Prostate gland (tissue), 2 donors: ENCODE results near the gene AMIGO1. TPM values are rescaled to one million over a fixed set of nuclear protein-coding genes. Genes with fewer than 3 reads are reported as not detected.

Experiments used
- DNase-seq: peaks from one replicate; pipeline ENCODE4 v3.0.0-alpha.2; 2019; ENCODE audit warnings: low spot score
- H3K27ac ChIP-seq, 2 donors: fragments of 200-600 bp; sonication (generic); 2 replicates each; pipeline ENCODE4 v1.5.1; 2017 to 2019
- H3K27me3 ChIP-seq: fragments of 200-600 bp; sonication (generic); replicated peaks from 2 replicates; pipeline ENCODE4 v1.5.1; 2019; ENCODE audit not compliant: insufficient read depth
- H3K36me3 ChIP-seq, 2 donors: fragments of 200-600 bp; sonication (generic); 1 replicate in 1 of 2; 2 replicates in 1 of 2; pipeline versions ENCODE4 v1.5.1 to v1.8.1; 2017 to 2019
- H3K4me1 ChIP-seq: fragments of 200-600 bp; sonication (generic); replicated peaks from 2 replicates; pipeline ENCODE4 v1.5.1; 2019
- H3K4me3 ChIP-seq, 2 donors: fragments of 200-600 bp; sonication (generic); 2 replicates each; pipeline ENCODE4 v1.5.1; 2017 to 2019
- H3K9me3 ChIP-seq: fragments of 200-600 bp; sonication (generic); 2 replicates; pipeline ENCODE4 v1.5.1; 2017
- POLR2A ChIP-seq: fragments of 450-650 bp; IDR thresholded peaks from one replicate; pipeline ENCODE4 v1.6.1; 2016; ENCODE audit warnings: antibody characterized with exemption, mild to moderate bottlenecking
- POLR2AphosphoS5 ChIP-seq: sonication (generic); formaldehyde crosslinking; IDR thresholded peaks from one replicate; pipeline ENCODE4 v1.6.1; 2017; ENCODE audit warnings: antibody characterized with exemption
- WGBS: methylation state at CpG from one replicate; pipeline ENCODE4 v1.1.5; 2018; 5-methylcytosine and 5-hydroxymethylcytosine counted together
- intact Hi-C: fragments of 100-400 bp; cut with DNase I; formaldehyde crosslinking; loops from one replicate; pipeline ENCODE4 v1.14.2; 2022
- total RNA-seq, 2 donors: library from RNA; depleted of rRNA; stranded (reverse); fragments of >200 nt; gene quantifications; one replicate each; pipeline ENCODE4 v1.1.0, GENCODE V29; 2016
- TF ChIP-seq, protein P1 (sequence below), 4 experiments: fragments of 200-600 bp in 2 of 4; fragments of 450-650 bp in 2 of 4; sonication (generic) in 2 of 4; IDR thresholded peaks; 1 replicate in 3 of 4; 2 replicates in 1 of 4; pipeline ENCODE4 v1.5.1; 2016 to 2019; ENCODE audit warnings: antibody characterized with exemption in 4 of 4, mild to moderate bottlenecking in 2 of 4, moderate library complexity in 2 of 4

AMIGO1 gene
- total RNA-seq, 2 donors from 2014 or later, result 9.5 to 13.2 TPM

DNA sequence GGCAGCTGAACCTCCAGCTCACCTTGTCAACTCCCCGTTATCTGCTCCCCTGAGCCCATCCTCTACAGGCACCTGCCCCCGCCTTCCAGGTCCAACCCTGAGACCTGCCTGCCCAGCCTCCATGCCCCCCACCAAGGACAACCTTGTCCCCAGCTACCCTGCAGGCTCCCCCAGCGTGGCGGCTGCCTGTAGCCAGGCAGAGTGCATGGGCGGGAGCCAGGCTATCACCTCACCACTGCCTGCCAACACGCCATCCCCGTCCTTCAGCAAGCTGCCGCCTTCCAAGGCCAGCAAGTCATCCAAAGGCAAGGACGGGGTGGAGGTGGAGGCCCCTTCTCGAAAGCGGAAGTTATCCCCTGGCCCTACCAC lies 18.6 kb downstream of the AMIGO1 start:
- Histone ChIP-seq H3K36me3 (no peaks in the 10 kb centered on the region), H3K4me3 (no peak overlapping the region), H3K4me1 (peaks cover 8% of the 10 kb centered on the region), H3K9me3 (no peaks in the 10 kb centered on the region), H3K27me3 (no peaks in the 10 kb centered on the region), H3K27ac (no peak overlapping the region)
- intact Hi-C loops, result no loop called here
- WGBS, result 89% methylated on average over 11 of the region's 11 CpGs
- DNase-seq, result no peak
- TF ChIP-seq, protein P1, sequence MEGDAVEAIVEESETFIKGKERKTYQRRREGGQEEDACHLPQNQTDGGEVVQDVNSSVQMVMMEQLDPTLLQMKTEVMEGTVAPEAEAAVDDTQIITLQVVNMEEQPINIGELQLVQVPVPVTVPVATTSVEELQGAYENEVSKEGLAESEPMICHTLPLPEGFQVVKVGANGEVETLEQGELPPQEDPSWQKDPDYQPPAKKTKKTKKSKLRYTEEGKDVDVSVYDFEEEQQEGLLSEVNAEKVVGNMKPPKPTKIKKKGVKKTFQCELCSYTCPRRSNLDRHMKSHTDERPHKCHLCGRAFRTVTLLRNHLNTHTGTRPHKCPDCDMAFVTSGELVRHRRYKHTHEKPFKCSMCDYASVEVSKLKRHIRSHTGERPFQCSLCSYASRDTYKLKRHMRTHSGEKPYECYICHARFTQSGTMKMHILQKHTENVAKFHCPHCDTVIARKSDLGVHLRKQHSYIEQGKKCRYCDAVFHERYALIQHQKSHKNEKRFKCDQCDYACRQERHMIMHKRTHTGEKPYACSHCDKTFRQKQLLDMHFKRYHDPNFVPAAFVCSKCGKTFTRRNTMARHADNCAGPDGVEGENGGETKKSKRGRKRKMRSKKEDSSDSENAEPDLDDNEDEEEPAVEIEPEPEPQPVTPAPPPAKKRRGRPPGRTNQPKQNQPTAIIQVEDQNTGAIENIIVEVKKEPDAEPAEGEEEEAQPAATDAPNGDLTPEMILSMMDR (IDR thresholded peaks at IDR 0.05), result no peak
- TF ChIP-seq POLR2A (no peak), POLR2AphosphoS5 (no peak)

DNA sequence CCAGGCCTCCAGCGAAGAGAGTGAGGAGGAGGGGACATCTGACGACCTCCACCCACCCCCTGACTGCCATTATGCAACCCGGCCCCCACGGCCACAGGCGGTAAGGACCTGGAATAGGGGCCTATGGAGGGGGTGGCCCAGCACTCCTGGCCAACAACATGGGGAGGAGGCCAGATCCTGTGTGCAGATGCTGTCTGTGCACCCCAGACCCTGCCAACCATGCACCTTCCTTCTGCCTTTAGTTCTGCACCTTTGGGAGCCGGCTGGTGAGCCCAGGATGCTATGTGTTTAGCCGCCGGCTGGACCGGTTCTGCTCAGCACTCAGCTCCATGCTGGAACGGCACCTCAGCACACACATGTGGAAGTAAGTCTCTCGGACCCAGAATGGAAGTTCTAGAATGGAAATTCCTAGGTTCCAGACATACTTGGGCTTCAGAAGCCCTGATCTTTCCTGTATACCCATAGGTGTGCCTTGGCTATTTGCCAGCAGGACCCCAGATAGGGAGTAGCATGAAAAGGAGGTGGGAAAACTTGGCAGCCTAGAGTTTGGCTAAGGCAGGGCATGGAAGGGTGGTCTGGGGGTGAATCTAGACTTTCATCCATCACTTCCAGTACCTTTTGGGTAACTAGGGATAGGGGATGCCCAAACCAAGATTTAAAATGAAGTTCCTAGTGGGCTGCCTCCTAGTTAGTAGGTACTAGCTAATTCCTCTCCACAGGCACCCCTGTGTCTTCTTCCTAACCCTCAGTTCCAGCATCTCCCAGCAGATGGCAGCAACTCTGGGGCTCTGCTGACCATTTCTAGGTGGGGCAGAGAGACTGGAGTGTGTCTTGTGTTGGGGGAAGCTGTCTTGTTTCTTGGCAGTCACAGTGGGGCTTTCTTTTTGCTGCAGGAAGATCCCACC lies 19.2 kb downstream of the AMIGO1 start:
- TF ChIP-seq, protein P1 (IDR thresholded peaks at IDR 0.05), result peak; percentile 45 to 82 (median 70)
- TF ChIP-seq POLR2AphosphoS5, result peak; percentile 32
- TF ChIP-seq POLR2A, result no peak
- no peak overlapping the region for H3K4me3 ChIP-seq
- 77% methylated on average over 6 of the region's 11 CpGs for WGBS
- intact Hi-C loops, result no loop called here
- H3K27ac ChIP-seq, result no peak overlapping the region
- H3K27me3 ChIP-seq, result no peaks in the 10 kb centered on the region
- H3K4me1 ChIP-seq, result peaks cover 8% of the 10 kb centered on the region
- H3K9me3 ChIP-seq, result no peaks in the 10 kb centered on the region
- peak; percentile 54 for DNase-seq
- H3K36me3 ChIP-seq, result no peaks in the 10 kb centered on the region

DNA sequence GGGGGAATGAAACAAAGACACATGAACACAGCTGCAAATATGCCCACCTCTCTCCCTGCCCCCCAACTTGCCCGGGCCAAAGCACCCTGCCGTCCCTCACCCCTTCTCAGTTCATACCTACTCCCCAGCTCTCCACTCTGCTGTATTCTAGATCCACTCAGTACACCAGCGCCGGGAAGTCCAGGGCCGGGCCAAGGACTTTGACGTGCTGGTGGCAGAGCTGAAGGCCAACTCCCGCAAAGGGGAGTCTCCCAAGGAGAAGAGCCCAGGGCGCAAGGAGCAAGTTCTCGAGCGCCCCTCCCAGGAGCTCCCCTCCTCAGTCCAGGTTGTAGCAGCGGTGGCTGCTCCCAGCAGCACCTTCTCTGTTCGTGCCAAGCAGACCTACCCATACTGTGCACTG lies 20.8 kb downstream of the AMIGO1 start:
- H3K9me3 ChIP-seq, result no peaks in the 10 kb centered on the region
- H3K27ac ChIP-seq, result no peak overlapping the region
- TF ChIP-seq POLR2A (no peak), POLR2AphosphoS5 (no peak)
- TF ChIP-seq, protein P1 (IDR thresholded peaks at IDR 0.05), result no peak
- no peak for DNase-seq
- no peaks in the 10 kb centered on the region for H3K27me3 ChIP-seq
- no peaks in the 10 kb centered on the region for H3K36me3 ChIP-seq
- H3K4me1 ChIP-seq, result peaks cover 7% of the 10 kb centered on the region
- WGBS, result 91% methylated on average over 12 of the region's 12 CpGs
- H3K4me3 ChIP-seq, result no peak overlapping the region
- intact Hi-C loops, result no loop called here

DNA sequence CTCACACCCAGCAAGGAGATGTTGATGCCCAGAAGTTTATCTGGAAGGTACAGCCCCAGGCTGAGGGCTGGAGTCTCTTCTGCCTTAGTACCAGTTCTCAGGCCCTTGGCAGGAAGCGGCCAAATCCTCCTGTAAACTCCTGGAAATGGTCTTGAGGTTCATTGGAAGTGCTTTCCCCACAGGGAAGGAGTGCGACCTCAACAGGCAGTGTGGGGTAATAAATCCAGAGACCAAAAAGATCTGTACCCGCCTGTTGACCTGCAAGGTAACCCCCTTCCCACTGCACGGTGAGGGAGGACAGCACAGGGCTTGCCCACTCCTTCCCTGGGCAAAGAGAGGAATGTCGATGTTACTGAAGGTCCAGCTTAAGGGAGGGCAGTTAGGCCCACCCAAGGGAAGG lies 21.3 kb downstream of the AMIGO1 start:
- Histone ChIP-seq H3K27me3 (no peaks in the 10 kb centered on the region), H3K27ac (no peak overlapping the region), H3K9me3 (no peaks in the 10 kb centered on the region), H3K4me3 (no peak overlapping the region), H3K4me1 (peaks cover 7% of the 10 kb centered on the region), H3K36me3 (no peaks in the 10 kb centered on the region)
- intact Hi-C loops, result no loop called here
- TF ChIP-seq POLR2A, result no peak
- no peak for TF ChIP-seq POLR2AphosphoS5
- TF ChIP-seq, protein P1 (IDR thresholded peaks at IDR 0.05), result no peak
- DNase-seq, result no peak
- WGBS, result 72% methylated on average over 5 of the region's 5 CpGs

DNA sequence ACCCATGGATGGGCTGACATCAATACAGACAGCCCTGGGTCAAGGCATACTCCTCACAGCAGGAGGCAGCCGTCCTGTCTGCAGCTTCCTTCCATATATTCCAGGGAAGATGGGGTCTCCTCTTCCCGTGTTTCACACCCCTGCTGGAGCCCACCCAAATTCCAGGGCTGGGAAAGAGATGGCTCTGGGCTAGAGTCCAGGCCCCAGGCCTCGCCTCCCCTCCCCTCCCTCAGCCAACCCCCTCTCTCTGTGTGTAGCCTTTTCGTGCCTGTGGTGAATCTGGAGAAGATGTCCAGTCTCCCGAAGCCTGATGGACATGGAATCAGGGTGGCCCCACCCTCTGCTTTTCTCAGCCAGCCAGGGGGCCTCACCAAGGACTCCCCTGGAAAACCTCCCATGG lies 22.3 kb downstream of the AMIGO1 start:
- DNase-seq, result no peak
- TF ChIP-seq POLR2A, result no peak
- TF ChIP-seq POLR2AphosphoS5, result no peak
- TF ChIP-seq, protein P1 (IDR thresholded peaks at IDR 0.05), result no peak
- Histone ChIP-seq H3K4me1 (peaks cover 7% of the 10 kb centered on the region), H3K9me3 (no peaks in the 10 kb centered on the region), H3K36me3 (no peaks in the 10 kb centered on the region), H3K27me3 (no peaks in the 10 kb centered on the region), H3K4me3 (no peak overlapping the region), H3K27ac (no peak overlapping the region)
- 59% methylated on average over 5 of the region's 5 CpGs for WGBS
- intact Hi-C loops, result no loop called here
